Measurements from ENCODE around the gene ZGPAT. TPM values are rescaled to one million over a fixed set of nuclear protein-coding genes. Genes with fewer than 3 reads are reported as not detected.

ZGPAT gene
- total RNA-seq, 4 donors from 2014 or later = 13.4 to 20.8 (median 15.5) TPM

DNA sequence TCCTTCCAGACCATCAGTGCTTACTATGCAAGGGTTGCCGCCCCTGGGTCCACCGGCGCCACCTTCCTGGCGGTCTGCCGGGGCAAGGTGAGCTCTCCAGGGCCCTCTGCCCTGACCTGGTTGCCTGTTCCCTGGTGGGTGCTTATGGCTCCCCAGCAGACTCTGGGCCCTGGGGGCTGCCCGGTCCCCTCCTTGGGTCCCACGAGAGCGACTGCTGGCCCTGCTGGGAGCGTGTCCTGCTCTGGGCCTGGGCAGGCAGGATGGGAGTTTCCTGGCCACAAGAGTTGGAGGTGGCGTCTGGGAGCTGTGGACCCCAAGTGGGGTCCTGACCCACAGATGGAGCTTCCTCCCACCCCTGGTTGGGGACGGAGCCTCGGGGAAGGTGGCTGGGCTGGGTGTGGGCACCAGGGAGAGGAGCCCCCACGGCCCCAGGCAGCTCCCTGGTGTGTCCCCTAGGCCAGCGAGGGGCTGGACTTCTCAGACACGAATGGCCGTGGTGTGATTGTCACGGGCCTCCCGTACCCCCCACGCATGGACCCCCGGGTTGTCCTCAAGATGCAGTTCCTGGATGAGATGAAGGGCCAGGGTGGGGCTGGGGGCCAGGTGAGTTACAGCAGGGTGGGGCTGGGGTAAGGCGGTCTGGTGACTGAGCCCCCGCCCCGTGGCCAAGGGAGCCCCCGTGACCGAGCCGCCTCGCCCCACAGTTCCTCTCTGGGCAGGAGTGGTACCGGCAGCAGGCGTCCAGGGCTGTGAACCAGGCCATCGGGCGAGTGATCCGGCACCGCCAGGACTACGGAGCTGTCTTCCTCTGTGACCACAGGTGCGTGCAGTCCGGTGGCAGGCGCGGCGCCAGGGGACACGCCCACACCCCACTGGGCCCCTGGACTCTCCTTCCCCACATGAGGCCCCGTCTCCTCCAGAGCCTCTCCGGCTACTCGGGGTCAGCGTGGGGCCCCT, 18.5 kb upstream of the ZGPAT start:
- TF ChIP-seq POLR2A (IDR thresholded peaks at IDR 0.05) (no peak), CTCF (IDR thresholded peaks at IDR 0.05 in 4 of 5, conservative IDR thresholded peaks at IDR 0.05 in 1 of 5) (no peak)
- Histone ChIP-seq H3K27me3 (no peaks in the 10 kb centered on the region), H3K9me3 (no peaks in the 10 kb centered on the region), H3K4me1 (peaks cover 14 to 19% of the 10 kb centered on the region in 2 donors), H3K4me3 (no peak overlapping the region), H3K27ac (peak overlapping the region; percentile 78 to 83 (median 82)), H3K36me3 (peaks cover 0 to 7% of the 10 kb centered on the region in 2 donors)
- in situ Hi-C loops (cut with MboI; ENCODE audit: low sequenced_read_pairs in 4 of 4) = no loop called here
- DNase-seq (no peak), ATAC-seq (no peak)
- intact Hi-C loops (cut with DNase I; ENCODE audit: low total_unique reads) = no loop called here

GRCh38 chr20:63690003-63690897, 17.6 kb upstream of the ZGPAT start:
- intact Hi-C loops (cut with DNase I; ENCODE audit: low total_unique reads) (no loop called here), in situ Hi-C loops (cut with MboI; ENCODE audit: low sequenced_read_pairs in 4 of 4) (no loop called here)
- no peak overlapping the region for H3K27ac ChIP-seq
- DNase-seq = no peak
- TF ChIP-seq POLR2A (IDR thresholded peaks at IDR 0.05) (no peak), CTCF (IDR thresholded peaks at IDR 0.05 in 4 of 5, conservative IDR thresholded peaks at IDR 0.05 in 1 of 5) (no peak)
- no peaks in the 10 kb centered on the region for H3K9me3 ChIP-seq
- H3K27me3 ChIP-seq = no peaks in the 10 kb centered on the region
- H3K4me3 ChIP-seq = no peak overlapping the region
- ATAC-seq = no peak
- H3K36me3 ChIP-seq = peaks cover 0 to 7% of the 10 kb centered on the region in 2 donors
- peaks cover 14 to 19% of the 10 kb centered on the region in 2 donors for H3K4me1 ChIP-seq

GRCh38 chr20:63690898-63691710, 16.7 kb upstream of the ZGPAT start:
- Histone ChIP-seq H3K36me3 (peaks cover 0 to 7% of the 10 kb centered on the region in 2 donors), H3K27ac (no peak overlapping the region), H3K27me3 (no peaks in the 10 kb centered on the region), H3K9me3 (no peaks in the 10 kb centered on the region), H3K4me1 (peaks cover 20 to 21% of the 10 kb centered on the region in 2 donors), H3K4me3 (no peak overlapping the region)
- no peak for TF ChIP-seq CTCF (IDR thresholded peaks at IDR 0.05 in 4 of 5, conservative IDR thresholded peaks at IDR 0.05 in 1 of 5)
- no peak for TF ChIP-seq POLR2A (IDR thresholded peaks at IDR 0.05)
- intact Hi-C loops (cut with DNase I; ENCODE audit: low total_unique reads) = no loop called here
- no peak for DNase-seq
- in situ Hi-C loops (cut with MboI; ENCODE audit: low sequenced_read_pairs in 4 of 4) = no loop called here
- ATAC-seq = no peak

GRCh38 chr20:63691711-63692435, 16.0 kb upstream of the ZGPAT start:
- peaks cover 17 to 20% of the 10 kb centered on the region in 2 donors for H3K4me1 ChIP-seq
- no peak for DNase-seq
- intact Hi-C loops (cut with DNase I; ENCODE audit: low total_unique reads) = no loop called here

More at GRCh38 chr20:63691711-63692435, 16.0 kb upstream of the ZGPAT start:
- no peak overlapping the region for H3K27ac ChIP-seq
- H3K27me3 ChIP-seq = no peaks in the 10 kb centered on the region
- in situ Hi-C loops (cut with MboI; ENCODE audit: low sequenced_read_pairs in 4 of 4) = no loop called here
- no peaks in the 10 kb centered on the region for H3K9me3 ChIP-seq
- no peak overlapping the region for H3K4me3 ChIP-seq
- H3K36me3 ChIP-seq = peaks cover 0 to 7% of the 10 kb centered on the region in 2 donors
- TF ChIP-seq POLR2A (IDR thresholded peaks at IDR 0.05) = no peak
- TF ChIP-seq CTCF (IDR thresholded peaks at IDR 0.05 in 4 of 5, conservative IDR thresholded peaks at IDR 0.05 in 1 of 5) = no peak
- ATAC-seq = no peak
